Measurements from ENCODE around the gene GRXCR1. TPM values are rescaled to one million over a fixed set of nuclear protein-coding genes. Genes with fewer than 3 reads are reported as not detected.

The GRXCR1 gene
- total RNA-seq, 6 experiments from 2014 or later = not detected

DNA sequence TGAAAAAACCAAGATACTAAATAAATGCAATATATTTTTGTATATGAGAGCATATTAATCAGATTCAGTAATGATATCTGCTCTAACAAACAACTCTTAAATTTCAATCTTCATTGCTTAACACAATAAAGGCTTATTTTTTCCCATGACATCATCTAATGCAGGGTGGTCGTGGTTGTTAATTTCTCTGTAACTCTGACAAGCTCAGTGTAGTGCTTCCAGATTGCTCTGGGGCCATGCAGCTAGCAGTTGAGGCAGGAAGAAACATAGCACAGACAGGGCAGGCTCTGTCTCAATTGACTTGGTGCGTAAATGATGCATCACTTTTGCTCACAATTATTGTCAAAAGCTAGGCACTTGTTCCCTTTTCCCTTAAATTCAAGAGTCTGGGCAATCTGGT lies 869 bp upstream of the GRXCR1 start:
- Mint-ChIP-seq H3K9me3 (peaks cover 63% of the 10 kb centered on the region), H3K27ac (no peak overlapping the region), H3K4me1 (ENCODE audit: low read depth) (no peaks in the 10 kb centered on the region), H3K27me3 (ENCODE audit: insufficient read depth) (no peaks in the 10 kb centered on the region), H3K4me3 (no peak overlapping the region), H3K36me3 (ENCODE audit: low read depth) (no peaks in the 10 kb centered on the region)
- no peak for DNase-seq
- TF ChIP-seq, protein P1, sequence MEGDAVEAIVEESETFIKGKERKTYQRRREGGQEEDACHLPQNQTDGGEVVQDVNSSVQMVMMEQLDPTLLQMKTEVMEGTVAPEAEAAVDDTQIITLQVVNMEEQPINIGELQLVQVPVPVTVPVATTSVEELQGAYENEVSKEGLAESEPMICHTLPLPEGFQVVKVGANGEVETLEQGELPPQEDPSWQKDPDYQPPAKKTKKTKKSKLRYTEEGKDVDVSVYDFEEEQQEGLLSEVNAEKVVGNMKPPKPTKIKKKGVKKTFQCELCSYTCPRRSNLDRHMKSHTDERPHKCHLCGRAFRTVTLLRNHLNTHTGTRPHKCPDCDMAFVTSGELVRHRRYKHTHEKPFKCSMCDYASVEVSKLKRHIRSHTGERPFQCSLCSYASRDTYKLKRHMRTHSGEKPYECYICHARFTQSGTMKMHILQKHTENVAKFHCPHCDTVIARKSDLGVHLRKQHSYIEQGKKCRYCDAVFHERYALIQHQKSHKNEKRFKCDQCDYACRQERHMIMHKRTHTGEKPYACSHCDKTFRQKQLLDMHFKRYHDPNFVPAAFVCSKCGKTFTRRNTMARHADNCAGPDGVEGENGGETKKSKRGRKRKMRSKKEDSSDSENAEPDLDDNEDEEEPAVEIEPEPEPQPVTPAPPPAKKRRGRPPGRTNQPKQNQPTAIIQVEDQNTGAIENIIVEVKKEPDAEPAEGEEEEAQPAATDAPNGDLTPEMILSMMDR (IDR thresholded peaks at IDR 0.05) = no peak

DNA sequence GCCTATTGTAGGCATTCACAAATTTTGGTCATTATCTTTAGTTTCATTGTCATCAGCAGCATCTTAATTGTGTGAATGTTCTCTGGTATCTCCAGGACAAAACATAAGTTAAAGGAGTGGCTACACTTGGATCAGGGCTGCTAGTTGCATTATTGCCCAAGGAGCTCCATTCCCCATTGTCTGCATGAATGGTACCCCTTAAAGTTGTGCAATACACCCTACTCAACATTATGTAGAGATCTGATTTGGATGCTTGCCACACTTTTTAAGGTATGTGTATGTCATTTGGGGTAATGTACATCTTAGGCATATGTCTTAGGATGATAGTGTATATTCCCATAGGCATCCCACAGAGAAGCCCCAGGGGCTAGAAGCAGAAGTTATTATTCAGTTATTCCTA lies 2.9 kb downstream of the GRXCR1 start:
- Mint-ChIP-seq H3K36me3 (ENCODE audit: low read depth) (no peaks in the 10 kb centered on the region), H3K4me3 (no peak overlapping the region), H3K9me3 (peaks cover 39% of the 10 kb centered on the region), H3K4me1 (ENCODE audit: low read depth) (no peaks in the 10 kb centered on the region), H3K27me3 (ENCODE audit: insufficient read depth) (no peaks in the 10 kb centered on the region), H3K27ac (no peak overlapping the region)
- TF ChIP-seq, protein P1 (IDR thresholded peaks at IDR 0.05) = no peak
- no peak for DNase-seq

DNA sequence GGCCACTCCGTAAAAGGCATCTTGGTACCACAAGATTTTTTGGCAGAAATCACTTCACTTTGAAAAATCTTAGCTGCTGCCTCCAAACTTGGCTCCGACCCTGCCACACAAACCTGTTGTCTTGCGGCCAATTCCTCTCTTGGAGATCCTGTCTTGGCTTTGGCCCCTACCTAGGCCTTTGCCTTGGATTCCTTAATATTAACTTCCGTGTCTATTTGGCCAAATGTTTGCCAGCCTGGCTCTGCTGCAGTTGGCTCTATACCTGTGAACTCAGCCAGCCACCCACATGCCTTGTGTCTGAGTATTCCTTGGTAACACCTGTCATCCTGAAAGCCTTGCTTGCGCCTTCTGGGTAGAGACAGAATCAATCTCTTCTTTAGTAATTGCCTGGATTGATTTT lies 12.5 kb downstream of the GRXCR1 start:
- TF ChIP-seq, protein P1 (IDR thresholded peaks at IDR 0.05) = no peak
- Mint-ChIP-seq H3K4me3 (no peak overlapping the region), H3K27ac (no peak overlapping the region), H3K4me1 (ENCODE audit: low read depth) (no peaks in the 10 kb centered on the region), H3K36me3 (ENCODE audit: low read depth) (no peaks in the 10 kb centered on the region; the same call in 1 of the 2 replicates), H3K9me3 (peaks cover 44% of the 10 kb centered on the region), H3K27me3 (ENCODE audit: insufficient read depth) (no peaks in the 10 kb centered on the region)
- no peak for DNase-seq

DNA sequence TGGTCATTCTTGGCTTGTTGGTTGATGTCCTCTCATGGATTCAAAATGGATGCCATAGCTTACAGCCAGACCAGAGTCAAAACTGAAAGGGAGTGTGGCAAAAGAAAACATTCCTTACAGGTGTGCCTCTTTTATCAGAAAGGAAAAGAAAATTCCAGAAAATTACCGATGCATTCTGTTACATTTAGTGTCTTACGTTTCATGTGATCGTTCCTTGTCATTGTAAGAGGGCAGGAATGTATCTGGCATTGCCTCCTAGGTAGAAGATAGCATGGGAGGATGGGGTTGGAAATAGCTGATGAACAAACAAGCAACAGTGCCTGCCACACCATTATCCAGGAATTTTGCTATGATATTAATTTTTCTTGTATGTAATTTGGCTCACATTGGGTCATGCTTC lies 13.1 kb downstream of the GRXCR1 start:
- no peaks in the 10 kb centered on the region for H3K27me3 Mint-ChIP-seq (ENCODE audit: insufficient read depth)
- no peak overlapping the region for H3K27ac Mint-ChIP-seq
- peaks cover 45% of the 10 kb centered on the region for H3K9me3 Mint-ChIP-seq
- no peak overlapping the region for H3K4me3 Mint-ChIP-seq
- TF ChIP-seq, protein P1 (IDR thresholded peaks at IDR 0.05) = no peak
- no peaks in the 10 kb centered on the region for H3K4me1 Mint-ChIP-seq (ENCODE audit: low read depth)
- no peaks in the 10 kb centered on the region; the same call in 1 of the 2 replicates for H3K36me3 Mint-ChIP-seq (ENCODE audit: low read depth)
- DNase-seq = no peak

- no peak overlapping the region for H3K27ac Mint-ChIP-seq
- H3K4me3 Mint-ChIP-seq = no peak overlapping the region
- peaks cover 51% of the 10 kb centered on the region for H3K9me3 Mint-ChIP-seq
- no peaks in the 10 kb centered on the region for H3K4me1 Mint-ChIP-seq (ENCODE audit: low read depth)
- H3K36me3 Mint-ChIP-seq (ENCODE audit: low read depth) = no peaks in the 10 kb centered on the region; the same call in 1 of the 2 replicates
- TF ChIP-seq, protein P1 (IDR thresholded peaks at IDR 0.05) = no peak
- H3K27me3 Mint-ChIP-seq (ENCODE audit: insufficient read depth) = no peaks in the 10 kb centered on the region
- DNase-seq = no peak
Measured at GRCh38 chr4:42906341-42906740, 13.8 kb downstream of the GRXCR1 start.

All from HFFc6 (cell line).